Measurements from ENCODE around the gene REV3L.
"Not testable (repeated sequence)": the region's sequence is repeated elsewhere in the genome, so short reads cannot be mapped to it uniquely, and the experiment has no call there.

Gene REV3L, protein sequence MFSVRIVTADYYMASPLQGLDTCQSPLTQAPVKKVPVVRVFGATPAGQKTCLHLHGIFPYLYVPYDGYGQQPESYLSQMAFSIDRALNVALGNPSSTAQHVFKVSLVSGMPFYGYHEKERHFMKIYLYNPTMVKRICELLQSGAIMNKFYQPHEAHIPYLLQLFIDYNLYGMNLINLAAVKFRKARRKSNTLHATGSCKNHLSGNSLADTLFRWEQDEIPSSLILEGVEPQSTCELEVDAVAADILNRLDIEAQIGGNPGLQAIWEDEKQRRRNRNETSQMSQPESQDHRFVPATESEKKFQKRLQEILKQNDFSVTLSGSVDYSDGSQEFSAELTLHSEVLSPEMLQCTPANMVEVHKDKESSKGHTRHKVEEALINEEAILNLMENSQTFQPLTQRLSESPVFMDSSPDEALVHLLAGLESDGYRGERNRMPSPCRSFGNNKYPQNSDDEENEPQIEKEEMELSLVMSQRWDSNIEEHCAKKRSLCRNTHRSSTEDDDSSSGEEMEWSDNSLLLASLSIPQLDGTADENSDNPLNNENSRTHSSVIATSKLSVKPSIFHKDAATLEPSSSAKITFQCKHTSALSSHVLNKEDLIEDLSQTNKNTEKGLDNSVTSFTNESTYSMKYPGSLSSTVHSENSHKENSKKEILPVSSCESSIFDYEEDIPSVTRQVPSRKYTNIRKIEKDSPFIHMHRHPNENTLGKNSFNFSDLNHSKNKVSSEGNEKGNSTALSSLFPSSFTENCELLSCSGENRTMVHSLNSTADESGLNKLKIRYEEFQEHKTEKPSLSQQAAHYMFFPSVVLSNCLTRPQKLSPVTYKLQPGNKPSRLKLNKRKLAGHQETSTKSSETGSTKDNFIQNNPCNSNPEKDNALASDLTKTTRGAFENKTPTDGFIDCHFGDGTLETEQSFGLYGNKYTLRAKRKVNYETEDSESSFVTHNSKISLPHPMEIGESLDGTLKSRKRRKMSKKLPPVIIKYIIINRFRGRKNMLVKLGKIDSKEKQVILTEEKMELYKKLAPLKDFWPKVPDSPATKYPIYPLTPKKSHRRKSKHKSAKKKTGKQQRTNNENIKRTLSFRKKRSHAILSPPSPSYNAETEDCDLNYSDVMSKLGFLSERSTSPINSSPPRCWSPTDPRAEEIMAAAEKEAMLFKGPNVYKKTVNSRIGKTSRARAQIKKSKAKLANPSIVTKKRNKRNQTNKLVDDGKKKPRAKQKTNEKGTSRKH (N-terminal part only)

DNA sequence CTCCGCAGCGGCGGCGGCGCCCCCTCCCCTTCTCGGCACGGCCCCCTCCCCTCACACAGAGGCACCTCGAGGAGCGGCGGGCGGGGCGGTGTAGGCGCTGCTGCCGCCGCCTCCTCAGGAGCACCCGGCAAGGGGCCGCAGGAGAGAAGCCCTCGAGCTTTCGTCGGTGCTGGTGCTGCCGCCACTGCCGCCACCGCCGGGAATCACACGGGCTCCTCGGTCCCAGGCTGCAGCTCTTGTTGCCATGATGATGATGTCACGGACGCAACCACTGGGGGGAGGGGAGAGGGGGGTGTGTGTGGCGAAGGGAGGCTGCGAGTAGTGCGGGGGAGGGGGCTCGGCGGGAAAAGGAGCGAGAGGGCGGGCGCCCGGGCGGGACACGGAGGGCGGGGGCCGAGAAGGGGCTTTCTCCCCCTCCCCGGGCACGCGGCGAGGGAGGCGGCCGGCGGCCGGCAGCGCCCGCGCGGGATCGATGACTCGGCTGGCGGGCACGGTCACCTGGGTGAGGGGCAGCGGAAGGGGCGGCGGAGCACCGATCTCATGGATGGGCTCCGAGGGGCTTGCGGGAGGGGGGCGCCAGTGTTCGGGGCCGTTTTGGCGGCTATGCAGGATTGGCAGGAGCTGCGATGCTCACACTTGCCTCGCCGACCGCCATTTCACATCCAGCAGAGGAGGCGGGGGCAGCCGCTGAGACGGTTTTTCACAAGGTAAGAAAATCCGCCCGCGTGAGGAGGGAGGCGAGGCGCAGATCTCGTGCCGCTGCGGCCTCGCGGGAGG lies at the start of gene REV3L:
TSS of gene REV3L (minus strand) at position 260 of the 777 bp plus-strand sequence. CDS start 330 bp downstream, outside the sequence.
- DNase-seq = peak; percentile 79 to 96 (median 89)
- intact Hi-C loops (cut with DNase I) = loop anchor here (5.0 to 10.0 kb wide), 3 partner anchors 69 to 228 kb away; partner anchors contain the start of gene TRAF3IP2

DNA sequence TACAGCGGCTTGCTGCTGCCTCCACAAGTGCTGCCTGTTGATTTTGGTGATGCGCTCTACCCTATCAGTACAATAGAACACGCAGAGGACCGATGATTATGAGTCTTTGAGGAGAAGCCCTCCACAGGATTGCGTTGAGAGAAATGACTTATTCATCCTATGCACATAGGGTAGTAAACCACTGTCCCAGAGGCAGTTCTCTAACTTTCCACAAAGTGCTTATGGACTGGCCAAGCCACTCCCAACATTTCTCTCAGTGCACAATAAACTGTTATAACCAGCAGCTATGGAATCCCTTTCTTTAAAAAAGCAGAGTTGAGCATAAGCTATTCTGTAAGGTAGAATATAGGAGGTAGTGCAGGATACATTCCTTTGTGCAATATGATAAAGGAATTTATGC lies 48.2 kb upstream of the REV3L start:
- intact Hi-C loops (cut with DNase I) = no loop called here
- DNase-seq = no peak

DNA sequence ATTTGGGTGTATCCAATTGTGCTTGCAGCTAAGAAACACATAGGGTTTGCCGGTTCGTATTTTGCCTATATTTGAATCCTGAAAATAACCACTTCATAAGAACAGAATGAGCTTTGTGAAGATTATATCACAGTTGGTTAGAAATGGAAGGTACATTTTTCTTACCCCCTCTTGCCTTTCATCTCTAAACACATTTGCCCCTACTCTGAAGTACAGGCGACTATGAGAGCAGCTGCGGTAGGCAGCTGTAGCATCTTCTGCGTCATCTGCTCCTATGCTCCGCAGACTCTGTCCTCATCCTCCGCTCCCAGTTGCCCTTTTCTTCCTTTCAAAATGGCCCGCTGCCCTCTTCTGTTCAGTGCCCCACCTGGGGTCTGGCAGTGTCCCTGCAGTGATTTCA lies 47.6 kb upstream of the REV3L start:
- peak in 1 of 42 donors; percentile 16 for DNase-seq

DNA sequence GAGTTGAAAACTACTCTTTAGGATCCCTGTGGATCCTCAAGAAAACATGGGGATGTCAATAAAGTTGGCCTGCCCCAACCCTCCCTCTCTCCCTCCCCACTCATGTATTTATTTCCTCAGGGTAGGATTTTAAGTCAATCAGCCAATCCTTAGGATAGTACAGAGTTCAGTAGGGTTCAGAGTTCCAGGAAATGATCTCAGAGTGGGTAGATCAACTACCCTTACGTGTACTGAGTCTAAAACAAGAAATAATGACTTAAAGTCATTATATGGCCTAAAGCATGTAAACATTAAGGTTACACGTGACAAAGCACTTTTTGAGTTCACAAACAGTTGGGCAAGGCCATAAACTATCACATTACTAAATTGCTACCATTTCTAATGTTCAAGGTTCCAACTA lies 47.2 kb upstream of the REV3L start:
- intact Hi-C loops (cut with DNase I) = no loop called here
- no peak for DNase-seq

More for the DNA sequence above, 47.6 kb upstream of the REV3L start:
- intact Hi-C loops (cut with DNase I) = no loop called here

DNA sequence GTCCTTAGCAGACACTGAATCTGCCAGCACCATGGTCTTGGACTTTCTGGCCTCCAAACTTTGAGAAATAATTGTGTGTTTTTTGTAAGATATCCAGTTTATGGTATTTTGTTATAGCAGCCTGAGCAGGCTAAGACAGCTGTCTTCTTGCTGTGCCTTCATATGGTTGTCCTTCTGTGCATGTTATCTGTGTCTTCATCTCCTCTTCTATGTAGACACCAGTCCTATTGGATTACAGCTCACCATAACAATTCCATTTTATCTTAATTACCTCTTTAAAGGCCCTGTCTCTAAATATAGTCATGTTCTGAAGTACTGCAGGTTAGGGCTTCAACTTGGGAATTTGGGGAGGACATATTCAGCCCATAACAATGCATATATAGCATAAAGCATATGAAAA lies 44.3 kb upstream of the REV3L start:
- intact Hi-C loops (cut with DNase I) = no loop called here

DNA sequence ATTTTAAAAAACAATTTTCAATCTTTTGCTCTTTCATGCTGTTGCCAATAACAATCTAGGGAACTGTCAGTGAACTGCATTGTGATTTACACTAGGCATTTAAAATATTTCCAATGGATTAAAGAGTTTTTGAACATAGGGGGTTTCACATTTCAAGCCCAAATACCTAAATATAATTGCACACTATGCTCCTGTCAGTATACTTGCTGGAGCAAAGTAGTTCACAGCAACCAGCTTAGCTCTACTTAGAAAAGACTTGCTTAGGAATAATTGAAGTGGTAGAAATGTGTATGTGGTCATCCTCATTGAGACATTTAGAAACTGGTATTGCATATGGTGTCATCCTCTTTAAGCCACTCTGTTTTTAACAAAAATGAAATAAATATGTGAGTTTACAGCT lies 41.7 kb upstream of the REV3L start:
- no peak for DNase-seq
- intact Hi-C loops (cut with DNase I) = no loop called here

More for the DNA sequence above, 44.3 kb upstream of the REV3L start:
- no peak for DNase-seq

DNA sequence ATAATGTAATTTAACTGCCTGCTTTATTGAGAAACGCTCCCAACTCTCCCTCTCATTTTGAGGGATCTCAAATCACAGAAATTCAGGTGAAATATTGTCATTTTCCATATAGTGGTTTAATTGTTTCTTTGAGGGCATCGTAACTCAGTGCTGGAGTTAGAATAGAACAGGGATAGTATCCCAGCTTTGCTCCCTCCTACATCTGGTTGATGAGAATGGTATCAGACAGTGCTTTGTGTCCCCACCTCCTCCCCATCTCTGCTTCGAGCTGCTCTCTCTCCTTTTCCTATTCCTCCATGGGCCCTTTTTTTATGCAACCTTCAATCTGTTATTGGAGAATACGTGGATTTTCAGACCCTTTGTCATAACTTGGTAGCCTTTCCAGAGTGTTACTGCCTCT lies 41.2 kb upstream of the REV3L start:
- intact Hi-C loops (cut with DNase I) = no loop called here

DNA sequence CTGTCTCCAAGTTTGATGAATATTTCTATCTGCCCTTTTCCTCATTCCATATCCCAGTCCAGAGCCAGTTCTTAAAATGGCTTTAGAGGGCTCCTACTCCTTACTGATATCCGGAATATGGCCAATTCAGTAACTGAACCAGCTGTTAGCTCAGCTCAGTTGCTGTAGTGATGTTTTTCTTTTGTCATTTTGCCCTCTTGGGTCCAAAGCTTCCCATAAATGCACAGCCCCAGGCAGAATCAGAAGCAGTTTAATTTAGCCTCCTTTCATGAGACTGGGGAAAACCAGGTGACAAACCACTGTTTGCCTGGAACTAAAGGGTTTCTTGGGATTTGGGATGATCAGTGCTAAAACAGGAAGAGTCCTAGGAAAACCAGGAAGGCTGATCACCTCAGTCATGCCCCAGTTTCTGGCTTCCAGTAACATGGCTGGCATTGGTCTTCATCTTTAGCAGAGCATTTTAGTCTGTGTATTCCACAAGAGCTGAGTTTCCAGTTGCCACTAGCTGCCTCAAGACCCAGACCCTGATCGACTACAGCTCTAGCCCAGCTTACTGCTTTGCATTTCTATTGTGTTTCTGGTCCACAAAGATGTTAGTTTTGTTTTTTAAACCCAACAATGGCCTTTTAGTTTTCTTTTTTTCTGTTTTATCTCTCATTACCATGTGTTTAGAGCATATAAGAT lies 40.6 kb upstream of the REV3L start:
- peak in 1 of 42 donors; percentile 23 for DNase-seq
- intact Hi-C loops (cut with DNase I) = no loop called here

More for the DNA sequence above, 41.2 kb upstream of the REV3L start:
- DNase-seq = peak in 3 of 42 donors; percentile 19 to 36 (median 21)

DNA sequence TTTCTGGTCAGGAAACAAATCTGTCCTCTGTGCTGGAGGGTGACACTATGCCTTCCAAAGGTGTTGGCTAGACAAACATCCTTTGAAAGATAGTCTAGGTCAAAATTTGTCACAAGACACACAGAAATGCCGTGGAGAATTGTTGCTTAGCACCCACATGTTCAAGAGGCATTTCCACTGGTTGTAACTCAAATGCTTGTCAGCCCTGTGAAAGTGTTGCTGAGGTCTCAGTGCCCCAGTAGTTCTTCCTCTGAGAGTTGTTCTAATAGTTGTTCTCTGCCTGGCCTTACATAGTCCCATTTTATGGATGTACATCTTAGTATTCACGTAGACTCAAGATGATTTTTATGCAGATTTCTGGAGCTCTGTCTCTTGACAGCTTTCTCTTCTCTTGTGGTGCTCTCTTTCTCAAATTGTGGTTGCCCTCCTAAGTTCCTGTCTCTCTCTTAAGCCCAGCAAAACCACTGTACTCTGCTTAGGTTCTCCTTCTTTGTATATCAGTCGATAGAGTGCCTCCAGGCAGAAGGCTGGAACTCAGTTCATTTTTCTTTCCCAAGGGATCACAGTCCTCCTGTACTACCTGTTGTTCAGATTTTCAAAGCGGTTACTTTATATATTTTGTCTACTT lies 39.5 kb upstream of the REV3L start:
- no peak for DNase-seq
- intact Hi-C loops (cut with DNase I) = no loop called here

DNA sequence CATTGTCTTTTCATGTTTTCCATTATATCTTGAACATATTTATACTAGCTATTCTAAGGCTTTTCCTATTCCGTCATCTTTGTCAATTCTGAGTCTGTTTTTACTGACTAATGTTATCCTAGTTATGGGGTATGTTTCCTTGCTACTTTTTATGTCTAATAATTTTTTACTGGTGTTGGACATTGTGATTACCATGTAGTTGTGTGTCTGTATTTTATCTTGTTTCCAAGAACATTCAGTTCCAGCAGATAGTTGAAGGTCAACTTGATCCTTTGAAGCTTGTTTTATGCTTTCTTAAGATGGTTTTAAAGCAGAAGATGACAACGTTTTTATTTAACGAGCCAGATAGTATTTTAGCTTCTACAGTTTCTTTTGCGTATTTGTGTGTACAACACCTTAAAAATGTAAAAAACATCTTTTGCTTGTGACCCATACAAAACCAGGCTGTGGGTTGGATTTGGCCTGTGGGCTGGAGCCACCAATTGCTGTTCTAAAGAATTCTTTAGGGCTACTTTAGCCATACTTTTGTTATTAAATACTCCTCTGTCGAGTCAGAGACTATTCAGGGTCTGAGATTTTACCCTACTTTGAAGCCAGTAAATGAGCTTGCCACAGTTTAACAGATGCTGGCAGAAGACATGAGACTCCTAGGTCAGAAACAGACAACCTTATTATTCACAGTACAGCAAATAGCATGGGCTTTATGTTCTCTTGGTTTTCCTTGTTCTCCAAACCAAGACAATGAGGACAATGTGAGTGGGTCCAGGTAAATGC lies 38.7 kb upstream of the REV3L start:
- intact Hi-C loops (cut with DNase I) = no loop called here
- DNase-seq = no peak

DNA sequence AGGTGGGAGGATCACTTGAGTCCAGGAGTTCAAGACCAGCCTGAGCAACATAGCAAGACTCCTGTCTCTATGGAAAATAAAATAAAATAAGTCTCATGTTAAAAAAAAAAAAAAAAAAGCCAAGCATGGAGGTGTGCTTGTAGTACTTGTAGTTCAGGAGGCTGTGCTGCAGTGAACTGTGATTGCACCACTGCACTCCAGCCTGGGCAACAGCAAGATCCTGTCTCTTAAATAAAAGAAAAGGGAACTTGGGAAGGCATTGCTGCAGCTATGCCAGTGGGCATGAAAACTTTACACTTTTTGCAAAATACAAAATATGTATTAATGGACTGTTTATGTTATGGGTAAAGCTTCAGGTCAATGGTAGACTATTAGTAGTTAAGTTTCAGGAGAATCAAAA lies 37.5 kb upstream of the REV3L start:
- intact Hi-C loops (cut with DNase I) = no loop called here
- DNase-seq = no peak

DNA sequence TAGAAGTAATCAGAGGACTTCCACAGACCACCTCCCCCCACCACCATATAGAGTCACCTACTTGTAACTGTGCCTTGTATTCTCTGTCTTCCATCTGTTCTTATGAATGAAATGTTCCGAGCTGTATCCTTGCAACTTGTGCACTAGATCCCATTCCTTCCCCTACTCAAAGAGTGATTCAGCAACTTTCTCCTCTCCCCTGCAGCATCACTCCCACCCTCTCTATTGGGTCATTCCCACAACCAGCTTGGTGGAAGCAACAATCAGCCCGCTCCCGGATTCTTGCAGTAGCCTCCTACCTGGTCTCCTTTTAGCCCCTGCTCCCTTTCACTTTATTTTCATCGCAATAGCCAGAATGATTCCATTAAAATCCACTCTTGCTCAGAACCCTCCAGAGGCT lies 34.9 kb upstream of the REV3L start:
- intact Hi-C loops (cut with DNase I) = no loop called here
- no peak for DNase-seq

DNA sequence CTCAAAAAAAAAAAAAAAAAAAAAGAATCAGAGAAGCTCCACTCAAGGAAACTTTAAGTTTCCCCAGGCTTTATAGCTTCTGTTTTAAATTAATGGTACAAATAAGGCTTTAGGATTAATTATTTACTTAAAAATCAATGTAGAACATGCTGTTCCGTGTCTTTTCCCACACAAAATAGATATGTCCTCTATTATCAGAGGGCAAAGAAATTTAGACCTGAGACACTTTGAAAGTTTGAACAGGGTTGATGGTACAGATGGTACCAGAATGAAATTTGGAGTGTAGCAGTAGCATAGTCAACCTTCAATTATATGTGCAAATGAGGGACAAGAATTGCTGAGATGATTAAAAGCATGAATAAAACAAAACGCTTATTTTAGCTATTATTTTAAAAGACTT lies 32.2 kb upstream of the REV3L start:
- intact Hi-C loops (cut with DNase I) = no loop called here
- no peak for DNase-seq

DNA sequence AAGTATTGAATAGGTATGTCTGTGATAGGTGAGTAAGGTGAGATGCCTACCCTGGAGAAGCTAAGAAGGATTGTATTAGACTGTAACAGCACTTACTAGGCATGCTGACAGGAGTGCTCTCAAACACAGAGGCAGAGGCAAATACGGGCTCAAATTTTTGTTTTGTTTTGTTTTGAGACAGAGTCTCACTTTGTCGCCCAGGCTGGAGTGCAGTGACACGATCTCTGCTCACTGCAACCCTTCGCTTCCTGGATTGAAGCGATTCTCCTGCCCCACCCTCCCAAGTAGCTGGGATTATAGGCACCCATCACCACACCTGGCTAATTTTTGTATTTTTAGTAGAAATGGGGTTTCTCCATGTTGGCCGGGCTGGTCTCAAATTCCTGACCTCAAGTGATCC lies 31.5 kb upstream of the REV3L start:
- intact Hi-C loops (cut with DNase I) = not testable (repeated sequence)

DNA sequence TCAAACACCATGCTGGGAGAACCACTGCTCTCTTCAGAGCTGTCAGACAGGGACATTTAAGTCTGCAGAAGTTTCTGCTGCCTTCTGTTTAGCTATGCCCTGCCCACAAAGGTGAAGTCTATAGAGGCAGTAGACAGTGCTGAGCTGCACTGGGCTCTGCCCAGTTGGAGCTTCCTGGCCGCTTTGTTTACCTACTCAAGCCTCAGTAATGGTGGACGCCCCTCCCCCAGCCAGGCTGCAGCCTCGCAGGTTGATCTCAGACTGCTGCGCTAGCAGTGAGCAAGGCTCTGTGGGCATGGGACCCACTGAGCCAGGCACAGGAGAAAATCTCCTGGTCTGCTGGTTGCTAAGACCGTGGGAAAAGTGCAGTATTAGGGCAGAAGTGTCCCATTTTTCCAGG lies 24.2 kb upstream of the REV3L start:
- not testable (repeated sequence) for DNase-seq

More for the DNA sequence above, 31.5 kb upstream of the REV3L start:
- DNase-seq = not testable (repeated sequence)

DNA sequence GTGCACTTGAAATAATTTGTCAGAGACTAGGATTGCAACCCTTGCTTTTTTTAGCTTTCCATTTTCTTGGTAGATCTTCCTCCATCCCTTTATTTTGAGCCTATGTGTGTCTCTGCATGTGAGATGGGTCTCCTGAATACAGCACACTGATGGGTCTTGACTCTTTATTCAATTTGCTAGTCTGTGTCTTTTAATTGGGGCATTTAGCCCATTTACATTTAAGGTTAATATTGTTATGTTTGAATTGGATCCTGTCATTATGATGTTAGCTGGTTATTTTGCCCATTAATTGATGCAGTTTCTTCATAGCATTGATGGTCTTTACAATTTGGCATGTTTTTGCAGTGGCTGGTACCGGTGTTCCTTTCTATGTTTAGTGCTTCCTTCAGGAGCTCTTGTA lies 22.5 kb upstream of the REV3L start:
- DNase-seq; intact Hi-C loops (cut with DNase I): not testable (repeated sequence)

More for the DNA sequence above, 24.2 kb upstream of the REV3L start:
- intact Hi-C loops (cut with DNase I) = not testable (repeated sequence)

DNA sequence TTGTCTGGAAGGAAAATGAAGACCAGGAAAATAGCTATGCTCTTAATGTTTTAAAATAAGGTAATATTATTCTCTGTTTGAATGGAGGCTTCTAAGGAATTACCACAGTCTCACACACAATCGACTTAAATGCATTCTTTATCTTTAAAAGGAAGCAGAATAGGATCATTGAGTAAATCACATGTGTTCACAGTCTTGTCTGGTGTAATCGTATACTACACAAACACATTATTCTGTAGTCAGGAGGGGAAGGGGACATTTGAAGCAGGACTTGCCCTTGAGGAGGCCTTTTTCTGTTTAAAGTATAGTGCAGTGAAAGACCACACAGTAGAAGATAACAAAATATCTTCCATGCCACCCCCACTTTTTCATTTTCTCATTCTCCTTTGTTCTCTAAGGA lies 20.6 kb upstream of the REV3L start:
- DNase-seq = no peak
- intact Hi-C loops (cut with DNase I) = no loop called here

Measured in head of caudate nucleus (tissue), 42 donors.